ENCODE results near the gene TAS2R30.
"Not testable (repeated sequence)": the region's sequence is repeated elsewhere in the genome, so short reads cannot be mapped to it uniquely, and the experiment has no call there.

Gene TAS2R30

DNA sequence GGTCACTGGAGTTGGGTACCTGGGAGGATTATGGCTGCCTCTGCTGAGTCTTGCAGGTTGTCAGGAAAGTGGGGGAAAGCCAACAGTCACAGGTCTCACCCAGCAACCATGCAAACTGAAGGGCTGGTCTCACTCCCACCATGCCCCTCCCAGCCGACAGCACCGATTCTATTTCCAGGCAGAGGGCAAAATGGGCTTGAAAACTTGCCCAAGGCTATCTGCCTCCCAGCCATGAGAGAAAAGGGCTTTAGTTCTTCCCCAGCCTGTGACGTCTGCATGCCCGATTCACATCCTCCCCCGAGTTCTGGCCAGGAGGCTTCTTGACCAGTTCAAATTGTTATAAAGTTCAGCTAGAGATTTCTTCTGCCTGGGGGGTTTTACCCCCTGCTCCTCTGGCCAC lies 9.9 kb upstream of the TAS2R30 start:
- DNase-seq (ENCODE audit: extremely low spot score), result no peak
- ChIA-PET CTCF (no interaction called here), POLR2A (no interaction called here)
- no peak for TF ChIP-seq HDGF (IDR thresholded peaks at IDR 0.05; ENCODE audit: borderline replicate concordance)
- no peak for TF ChIP-seq CTBP1 (IDR thresholded peaks at IDR 0.05; ENCODE audit: borderline replicate concordance)
- no peak for TF ChIP-seq NFRKB (IDR thresholded peaks at IDR 0.05)
- TF ChIP-seq BHLHE40 (IDR thresholded peaks at IDR 0.05; ENCODE audit: borderline replicate concordance), result no peak
- TF ChIP-seq FOXM1 (IDR thresholded peaks at IDR 0.05; ENCODE audit: borderline replicate concordance), result no peak
- no peak for TF ChIP-seq ZNF384 (IDR thresholded peaks at IDR 0.05)
- TF ChIP-seq FOXK2 (IDR thresholded peaks at IDR 0.05), result no peak
- TF ChIP-seq L3MBTL2 (conservative IDR thresholded peaks at IDR 0.05), result no peak
- no peak for TF ChIP-seq ARNT (IDR thresholded peaks at IDR 0.05)
- TF ChIP-seq LEF1 (IDR thresholded peaks at IDR 0.05; ENCODE audit: borderline replicate concordance), result no peak
- TF ChIP-seq, protein P1, sequence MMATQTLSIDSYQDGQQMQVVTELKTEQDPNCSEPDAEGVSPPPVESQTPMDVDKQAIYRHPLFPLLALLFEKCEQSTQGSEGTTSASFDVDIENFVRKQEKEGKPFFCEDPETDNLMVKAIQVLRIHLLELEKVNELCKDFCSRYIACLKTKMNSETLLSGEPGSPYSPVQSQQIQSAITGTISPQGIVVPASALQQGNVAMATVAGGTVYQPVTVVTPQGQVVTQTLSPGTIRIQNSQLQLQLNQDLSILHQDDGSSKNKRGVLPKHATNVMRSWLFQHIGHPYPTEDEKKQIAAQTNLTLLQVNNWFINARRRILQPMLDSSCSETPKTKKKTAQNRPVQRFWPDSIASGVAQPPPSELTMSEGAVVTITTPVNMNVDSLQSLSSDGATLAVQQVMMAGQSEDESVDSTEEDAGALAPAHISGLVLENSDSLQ (IDR thresholded peaks at IDR 0.05), result no peak
- TF ChIP-seq SP1 (IDR thresholded peaks at IDR 0.05), result no peak

GRCh38 chr12:11143352-11143751 lies 8.9 kb upstream of the TAS2R30 start:
- CTCF ChIA-PET, result interaction anchor here (0.6 kb wide), 1 partner anchor 10 kb away, joined by 3 read pairs; no protein-coding TSS in a partner anchor
- POLR2A ChIA-PET, result no interaction called here
- no peak for TF ChIP-seq SUZ12 (IDR thresholded peaks at IDR 0.05)

GRCh38 chr12:11136075-11136474 lies 1.6 kb upstream of the TAS2R30 start:
- DNase-seq (ENCODE audit: extremely low spot score), result no peak
- ChIA-PET POLR2A (no interaction called here), CTCF (no interaction called here)
- no peak for TF ChIP-seq NFRKB (IDR thresholded peaks at IDR 0.05)
- no peak for TF ChIP-seq ELF4 (IDR thresholded peaks at IDR 0.05)
- TF ChIP-seq FOXM1 (IDR thresholded peaks at IDR 0.05; ENCODE audit: borderline replicate concordance), result no peak
- no peak for TF ChIP-seq ZNF384 (IDR thresholded peaks at IDR 0.05)
- TF ChIP-seq L3MBTL2 (conservative IDR thresholded peaks at IDR 0.05), result no peak

More at GRCh38 chr12:11143352-11143751, 8.9 kb upstream of the TAS2R30 start:
- DNase-seq (ENCODE audit: extremely low spot score), result no peak

DNA sequence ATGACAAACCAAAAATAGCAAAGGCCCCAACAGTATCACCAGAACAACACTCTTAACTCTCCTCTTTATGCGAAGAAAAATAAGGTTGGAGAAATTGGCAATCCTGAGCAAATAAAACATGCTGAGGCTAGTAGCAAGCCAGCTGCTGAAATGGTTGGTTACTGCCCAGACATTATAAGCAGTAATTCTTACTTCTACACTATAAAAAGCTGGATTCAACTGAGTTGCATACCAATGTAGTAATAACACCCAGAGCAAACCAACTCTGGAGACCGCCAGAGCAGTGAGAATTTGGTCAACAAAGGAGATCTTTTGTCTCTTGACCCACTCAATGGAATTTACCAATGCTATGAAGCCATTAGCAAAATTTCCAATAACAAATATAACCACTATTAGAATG lies 628 bp downstream of the TAS2R30 start:
- CTCF ChIA-PET, result no interaction called here
- POLR2A ChIA-PET, result no interaction called here
- no peak for DNase-seq (ENCODE audit: extremely low spot score)
- TF ChIP-seq CTBP1 (IDR thresholded peaks at IDR 0.05; ENCODE audit: borderline replicate concordance) (no peak), ARNT (IDR thresholded peaks at IDR 0.05) (no peak), TARDBP (IDR thresholded peaks at IDR 0.05) (no peak), FOXK2 (IDR thresholded peaks at IDR 0.05) (no peak)

GRCh38 chr12:11133162-11133561 lies 1.3 kb downstream of the TAS2R30 start:
- CTCF ChIA-PET, result interaction anchor here (0.7 kb wide), 1 partner anchor 10 kb away, joined by 3 read pairs; no protein-coding TSS in a partner anchor
- no peak for DNase-seq (ENCODE audit: extremely low spot score)
- TF ChIP-seq NFRKB (IDR thresholded peaks at IDR 0.05), result no peak
- TF ChIP-seq ARNT (IDR thresholded peaks at IDR 0.05), result no peak
- POLR2A ChIA-PET, result no interaction called here

DNA sequence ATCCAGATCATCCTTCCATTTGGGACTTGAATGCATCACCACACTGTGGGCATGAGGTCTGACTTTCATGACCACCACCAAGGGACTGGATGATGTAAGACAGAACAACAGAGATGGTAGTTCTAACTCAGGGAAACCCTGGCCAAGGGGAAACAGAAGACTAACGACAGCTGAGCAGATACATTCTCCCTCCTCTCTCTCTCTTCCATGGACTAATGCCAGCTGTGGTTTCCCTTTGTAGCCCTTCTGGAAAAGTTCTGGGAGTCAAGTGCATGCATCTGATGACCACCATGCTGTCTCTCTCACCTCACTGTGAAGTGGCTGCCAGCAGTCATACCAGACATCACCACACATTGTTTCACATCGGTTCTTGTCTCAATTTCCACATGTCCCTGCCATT lies 3.4 kb downstream of the TAS2R30 start:
- ChIA-PET POLR2A (no interaction called here), CTCF (no interaction called here)
- TF ChIP-seq ZNF384 (IDR thresholded peaks at IDR 0.05) (no peak), ARNT (IDR thresholded peaks at IDR 0.05) (no peak)
- TF ChIP-seq, protein P1 (IDR thresholded peaks at IDR 0.05), result no peak
- no peak for DNase-seq (ENCODE audit: extremely low spot score)

DNA sequence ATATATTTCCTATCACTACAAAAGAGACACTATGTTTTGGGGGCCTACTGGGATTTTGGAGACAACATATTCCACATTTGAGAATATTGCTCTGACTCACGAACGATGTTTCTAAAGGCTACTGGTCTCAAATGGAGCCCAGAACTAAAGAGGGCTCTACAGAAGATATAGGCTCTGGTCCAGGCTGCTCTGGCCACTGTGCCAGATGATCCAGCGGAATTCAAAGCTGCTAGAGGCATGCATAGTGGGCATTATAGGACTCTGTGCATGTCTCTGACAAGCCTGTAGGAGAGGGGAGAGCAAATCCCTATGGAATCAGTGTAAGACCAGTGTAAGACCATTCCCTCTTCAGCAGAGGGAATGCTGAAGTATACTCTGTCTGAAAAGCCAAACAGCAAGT lies 4.1 kb downstream of the TAS2R30 start:
- POLR2A ChIA-PET, result no interaction called here
- DNase-seq (ENCODE audit: extremely low spot score), result no peak
- TF ChIP-seq SUZ12 (IDR thresholded peaks at IDR 0.05), result no peak
- TF ChIP-seq L3MBTL2 (conservative IDR thresholded peaks at IDR 0.05), result no peak
- TF ChIP-seq ZNF384 (IDR thresholded peaks at IDR 0.05), result no peak
- no peak for TF ChIP-seq SP1 (IDR thresholded peaks at IDR 0.05)
- TF ChIP-seq FOXA1 (IDR thresholded peaks at IDR 0.05), result no peak
- no peak for TF ChIP-seq TARDBP (IDR thresholded peaks at IDR 0.05)
- no peak for TF ChIP-seq LEF1 (IDR thresholded peaks at IDR 0.05; ENCODE audit: borderline replicate concordance)
- TF ChIP-seq FOXK2 (IDR thresholded peaks at IDR 0.05), result no peak
- TF ChIP-seq, protein P1 (IDR thresholded peaks at IDR 0.05), result no peak
- TF ChIP-seq ARNT (IDR thresholded peaks at IDR 0.05), result no peak
- TF ChIP-seq CTBP1 (IDR thresholded peaks at IDR 0.05; ENCODE audit: borderline replicate concordance), result no peak
- no peak for TF ChIP-seq NFRKB (IDR thresholded peaks at IDR 0.05)
- TF ChIP-seq ELF4 (IDR thresholded peaks at IDR 0.05), result no peak
- no peak for TF ChIP-seq HDGF (IDR thresholded peaks at IDR 0.05; ENCODE audit: borderline replicate concordance)
- no peak for TF ChIP-seq FOXM1 (IDR thresholded peaks at IDR 0.05; ENCODE audit: borderline replicate concordance)
- CTCF ChIA-PET, result no interaction called here

GRCh38 chr12:11114130-11114529 lies 20.3 kb downstream of the TAS2R30 start:
- POLR2A ChIA-PET, result interaction anchor here (1.0 kb wide), 1 partner anchor 9 kb away, joined by 3 read pairs; no protein-coding TSS in a partner anchor
- DNase-seq (ENCODE audit: extremely low spot score); CTCF ChIA-PET: not testable (repeated sequence)

DNA sequence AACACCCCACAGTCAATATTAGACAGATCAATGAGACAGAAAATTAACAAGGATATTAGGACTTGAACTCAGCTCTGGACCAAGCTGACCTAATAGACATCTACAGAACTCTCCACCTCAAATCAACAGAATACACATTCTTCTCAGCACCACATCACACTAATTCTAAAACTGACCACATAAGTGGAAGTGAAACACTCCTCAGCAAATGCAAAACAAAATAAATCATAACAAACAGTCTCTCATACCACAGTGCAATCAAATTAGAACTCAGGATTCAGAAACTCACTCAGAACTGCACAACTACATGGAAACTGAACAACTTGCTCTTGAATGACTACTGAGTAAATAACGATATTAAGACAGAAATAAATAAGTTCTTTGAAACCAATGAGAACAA lies 23.2 kb downstream of the TAS2R30 start:
- CTCF ChIA-PET; POLR2A ChIA-PET; DNase-seq (ENCODE audit: extremely low spot score): not testable (repeated sequence)

All from HEK293T (cell line).